GM23338 (cell line): ENCODE results near the gene BID. TPM values are rescaled to one million over a fixed set of nuclear protein-coding genes. Genes with fewer than 3 reads are reported as not detected.

ENCODE experiments used
- ATAC-seq: fragments of 200-7000 bp; cut with Tn5 transposase; 3 replicates; pipeline ENCODE4 v1.9.1; 2020
- DNase-seq: peaks from one replicate; pipeline ENCODE4 v3.0.0-alpha.2; 2015; ENCODE audit warnings: low spot score
- H2AFZ ChIP-seq: fragments of 200-600 bp; sonication (generic); 2 replicates; pipeline ENCODE4 v1.8.0; 2016; ENCODE audit warnings: antibody characterized with exemption, mild to moderate bottlenecking, moderate library complexity
- H3F3A ChIP-seq: fragments of 200-600 bp; sonication (generic); replicated peaks from 2 replicates; pipeline ENCODE4 v1.8.0; 2017; ENCODE audit warnings: antibody characterized with exemption, mixed run types, low read depth
- H3K27ac ChIP-seq: fragments of 200-600 bp; sonication (generic); 2 replicates; pipeline ENCODE4 v1.6.1; 2016; ENCODE audit warnings: low read depth
- H3K27me3 ChIP-seq: fragments of 200-600 bp; sonication (generic); 2 replicates; pipeline ENCODE4 v1.8.0; 2016; ENCODE audit warnings: mild to moderate bottlenecking, mixed run types, moderate library complexity; ENCODE audit not compliant: insufficient read depth
- H3K36me3 ChIP-seq: fragments of 200-600 bp; sonication (generic); 2 replicates; pipeline ENCODE4 v1.8.0; 2016; ENCODE audit warnings: mild to moderate bottlenecking; ENCODE audit not compliant: insufficient read depth
- H3K4me1 ChIP-seq: fragments of 200-600 bp; sonication (generic); 2 replicates; pipeline ENCODE4 v1.8.0; 2016; ENCODE audit warnings: mild to moderate bottlenecking, moderate library complexity; ENCODE audit not compliant: insufficient read depth
- H3K4me2 ChIP-seq: fragments of 200-600 bp; sonication (generic); 2 replicates; pipeline ENCODE4 v1.7.1; 2017; ENCODE audit warnings: mixed run types
- H3K4me3 ChIP-seq: fragments of 200-600 bp; sonication (generic); 2 replicates; pipeline ENCODE4 v1.6.1; 2016; ENCODE audit warnings: mixed run types
- H3K79me2 ChIP-seq: fragments of 200-600 bp; sonication (generic); replicated peaks from 2 replicates; pipeline ENCODE4 v1.8.0; 2017; ENCODE audit warnings: mild to moderate bottlenecking; ENCODE audit not compliant: insufficient read depth
- H3K9me2 ChIP-seq: fragments of 200-600 bp; sonication (generic); 2 replicates; pipeline ENCODE4 v1.8.0; 2017; ENCODE audit not compliant: insufficient read depth
- H4K20me1 ChIP-seq: fragments of 200-600 bp; sonication (generic); replicated peaks from 2 replicates; pipeline ENCODE4 v1.8.0; 2017; ENCODE audit warnings: mild to moderate bottlenecking; ENCODE audit not compliant: insufficient read depth
- H3K27ac Mint-ChIP-seq: 2 replicates; pipeline ENCODE4 v1.8.0; 2020; ENCODE audit warnings: inconsistent platforms, mild to moderate bottlenecking, moderate library complexity, mixed read lengths
- H3K27me3 Mint-ChIP-seq: 3 replicates; pipeline ENCODE4 v1.8.0; 2022; ENCODE audit warnings: low read depth, mild to moderate bottlenecking, moderate library complexity, mixed read lengths, inconsistent platforms; ENCODE audit not compliant: insufficient read depth, poor library complexity
- H3K36me3 Mint-ChIP-seq: 3 replicates; pipeline ENCODE4 v1.8.0; 2021; ENCODE audit warnings: low read depth, mild to moderate bottlenecking, inconsistent platforms, moderate library complexity, mixed read lengths
- H3K4me1 Mint-ChIP-seq: 3 replicates; pipeline ENCODE4 v1.8.0; 2020; ENCODE audit warnings: mild to moderate bottlenecking, inconsistent platforms, mixed read lengths
- H3K4me3 Mint-ChIP-seq: 3 replicates; pipeline ENCODE4 v1.8.0; 2021; ENCODE audit warnings: moderate library complexity, mild to moderate bottlenecking, inconsistent platforms, mixed read lengths
- H3K9me3 Mint-ChIP-seq: 3 replicates; pipeline ENCODE4 v1.8.0; 2020; ENCODE audit warnings: moderate library complexity, mild to moderate bottlenecking, inconsistent platforms, mixed read lengths
- CREB1 ChIP-seq: fragments of 250-450 bp; sonication (Bioruptor Pico); IDR thresholded peaks from 2 replicates; pipeline ENCODE4 v1.5.0; 2020; ENCODE audit warnings: low read depth, mild to moderate bottlenecking, moderate library complexity
- EZH2 ChIP-seq: fragments of 200-600 bp; sonication (generic); IDR thresholded peaks from one replicate; pipeline ENCODE4 v1.8.0; 2017; ENCODE audit warnings: antibody characterized with exemption, mild to moderate bottlenecking, low read depth; ENCODE audit not compliant: unreplicated experiment
- EZH2phosphoT487 ChIP-seq: fragments of 200-600 bp; sonication (generic); IDR thresholded peaks from one replicate; pipeline ENCODE4 v1.8.1; 2018; ENCODE audit warnings: antibody characterized with exemption; ENCODE audit not compliant: unreplicated experiment
- NANOG ChIP-seq: IDR thresholded peaks from 2 replicates; pipeline ENCODE4 v1.6.1; 2016; ENCODE audit warnings: antibody characterized with exemption, borderline replicate concordance
- POLR2AphosphoS5 ChIP-seq: IDR thresholded peaks from 2 replicates; pipeline ENCODE4 v1.6.1; 2016; ENCODE audit warnings: antibody characterized with exemption, low read depth
- STAT1 ChIP-seq: IDR thresholded peaks from one replicate; pipeline ENCODE4 v1.6.1; 2016; ENCODE audit warnings: antibody characterized with exemption; ENCODE audit not compliant: unreplicated experiment
- ZNF114 ChIP-seq: fragments of 250-450 bp; sonication (Bioruptor Pico); IDR thresholded peaks from 2 replicates; pipeline ENCODE4 v1.5.0; 2020; ENCODE audit warnings: mild to moderate bottlenecking, moderate library complexity
- ZNF331 ChIP-seq: fragments of 250-450 bp; sonication (Bioruptor Pico); IDR thresholded peaks from 2 replicates; pipeline ENCODE4 v1.5.0; 2020; ENCODE audit warnings: low read depth, mild to moderate bottlenecking, moderate library complexity
- polyA plus RNA-seq: library from polyadenylated mRNA; unstranded; fragments of >200 nt; fragmentation: Nextera tagmentation; extraction: Ambion mirVana; gene quantifications from 2 replicates; pipeline ENCODE4 v1.2.1, GENCODE V29; 2016
- total RNA-seq: library from RNA; depleted of rRNA; stranded (reverse); fragments of >200 nt; shearing (Covaris generic); gene quantifications from 2 replicates; pipeline ENCODE4 v1.2.3, GENCODE V29; 2014
- TF ChIP-seq, protein P1 (sequence below): fragments of 250-450 bp; sonication (Bioruptor Pico); IDR thresholded peaks from 2 replicates; pipeline ENCODE4 v1.5.0; 2020; ENCODE audit warnings: mild to moderate bottlenecking, moderate library complexity
- TF ChIP-seq, protein P2 (sequence below): IDR thresholded peaks from 2 replicates; pipeline ENCODE4 v1.6.1; 2016; ENCODE audit warnings: antibody characterized with exemption

Gene BID
- total and polyA plus RNA-seq, 2 experiments from 2014 or later = 65.1 to 125 TPM

DNA sequence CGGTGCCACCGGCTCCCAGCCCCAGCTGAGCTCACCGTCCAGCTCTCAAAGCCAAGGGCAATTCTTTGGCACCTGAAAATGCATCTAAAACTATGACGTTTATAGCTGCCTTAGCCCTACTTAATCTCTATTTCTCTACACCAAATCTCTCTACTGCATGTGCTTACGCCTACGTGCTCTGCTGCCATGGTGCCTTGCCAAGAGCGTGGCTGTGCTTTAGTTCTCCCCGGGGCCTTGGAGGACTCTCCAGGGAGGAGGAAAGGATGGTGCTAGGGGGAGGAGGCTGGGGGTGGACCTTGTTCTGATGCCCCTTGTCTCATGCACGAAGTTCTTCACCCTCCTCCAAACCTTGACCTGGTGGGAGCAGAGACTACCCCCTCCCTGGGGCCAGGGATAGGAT, 9.0 kb upstream of the BID start (continued):
- TF ChIP-seq CREB1 (CRISPR knock-in tag) = no peak
- TF ChIP-seq, protein P1, sequence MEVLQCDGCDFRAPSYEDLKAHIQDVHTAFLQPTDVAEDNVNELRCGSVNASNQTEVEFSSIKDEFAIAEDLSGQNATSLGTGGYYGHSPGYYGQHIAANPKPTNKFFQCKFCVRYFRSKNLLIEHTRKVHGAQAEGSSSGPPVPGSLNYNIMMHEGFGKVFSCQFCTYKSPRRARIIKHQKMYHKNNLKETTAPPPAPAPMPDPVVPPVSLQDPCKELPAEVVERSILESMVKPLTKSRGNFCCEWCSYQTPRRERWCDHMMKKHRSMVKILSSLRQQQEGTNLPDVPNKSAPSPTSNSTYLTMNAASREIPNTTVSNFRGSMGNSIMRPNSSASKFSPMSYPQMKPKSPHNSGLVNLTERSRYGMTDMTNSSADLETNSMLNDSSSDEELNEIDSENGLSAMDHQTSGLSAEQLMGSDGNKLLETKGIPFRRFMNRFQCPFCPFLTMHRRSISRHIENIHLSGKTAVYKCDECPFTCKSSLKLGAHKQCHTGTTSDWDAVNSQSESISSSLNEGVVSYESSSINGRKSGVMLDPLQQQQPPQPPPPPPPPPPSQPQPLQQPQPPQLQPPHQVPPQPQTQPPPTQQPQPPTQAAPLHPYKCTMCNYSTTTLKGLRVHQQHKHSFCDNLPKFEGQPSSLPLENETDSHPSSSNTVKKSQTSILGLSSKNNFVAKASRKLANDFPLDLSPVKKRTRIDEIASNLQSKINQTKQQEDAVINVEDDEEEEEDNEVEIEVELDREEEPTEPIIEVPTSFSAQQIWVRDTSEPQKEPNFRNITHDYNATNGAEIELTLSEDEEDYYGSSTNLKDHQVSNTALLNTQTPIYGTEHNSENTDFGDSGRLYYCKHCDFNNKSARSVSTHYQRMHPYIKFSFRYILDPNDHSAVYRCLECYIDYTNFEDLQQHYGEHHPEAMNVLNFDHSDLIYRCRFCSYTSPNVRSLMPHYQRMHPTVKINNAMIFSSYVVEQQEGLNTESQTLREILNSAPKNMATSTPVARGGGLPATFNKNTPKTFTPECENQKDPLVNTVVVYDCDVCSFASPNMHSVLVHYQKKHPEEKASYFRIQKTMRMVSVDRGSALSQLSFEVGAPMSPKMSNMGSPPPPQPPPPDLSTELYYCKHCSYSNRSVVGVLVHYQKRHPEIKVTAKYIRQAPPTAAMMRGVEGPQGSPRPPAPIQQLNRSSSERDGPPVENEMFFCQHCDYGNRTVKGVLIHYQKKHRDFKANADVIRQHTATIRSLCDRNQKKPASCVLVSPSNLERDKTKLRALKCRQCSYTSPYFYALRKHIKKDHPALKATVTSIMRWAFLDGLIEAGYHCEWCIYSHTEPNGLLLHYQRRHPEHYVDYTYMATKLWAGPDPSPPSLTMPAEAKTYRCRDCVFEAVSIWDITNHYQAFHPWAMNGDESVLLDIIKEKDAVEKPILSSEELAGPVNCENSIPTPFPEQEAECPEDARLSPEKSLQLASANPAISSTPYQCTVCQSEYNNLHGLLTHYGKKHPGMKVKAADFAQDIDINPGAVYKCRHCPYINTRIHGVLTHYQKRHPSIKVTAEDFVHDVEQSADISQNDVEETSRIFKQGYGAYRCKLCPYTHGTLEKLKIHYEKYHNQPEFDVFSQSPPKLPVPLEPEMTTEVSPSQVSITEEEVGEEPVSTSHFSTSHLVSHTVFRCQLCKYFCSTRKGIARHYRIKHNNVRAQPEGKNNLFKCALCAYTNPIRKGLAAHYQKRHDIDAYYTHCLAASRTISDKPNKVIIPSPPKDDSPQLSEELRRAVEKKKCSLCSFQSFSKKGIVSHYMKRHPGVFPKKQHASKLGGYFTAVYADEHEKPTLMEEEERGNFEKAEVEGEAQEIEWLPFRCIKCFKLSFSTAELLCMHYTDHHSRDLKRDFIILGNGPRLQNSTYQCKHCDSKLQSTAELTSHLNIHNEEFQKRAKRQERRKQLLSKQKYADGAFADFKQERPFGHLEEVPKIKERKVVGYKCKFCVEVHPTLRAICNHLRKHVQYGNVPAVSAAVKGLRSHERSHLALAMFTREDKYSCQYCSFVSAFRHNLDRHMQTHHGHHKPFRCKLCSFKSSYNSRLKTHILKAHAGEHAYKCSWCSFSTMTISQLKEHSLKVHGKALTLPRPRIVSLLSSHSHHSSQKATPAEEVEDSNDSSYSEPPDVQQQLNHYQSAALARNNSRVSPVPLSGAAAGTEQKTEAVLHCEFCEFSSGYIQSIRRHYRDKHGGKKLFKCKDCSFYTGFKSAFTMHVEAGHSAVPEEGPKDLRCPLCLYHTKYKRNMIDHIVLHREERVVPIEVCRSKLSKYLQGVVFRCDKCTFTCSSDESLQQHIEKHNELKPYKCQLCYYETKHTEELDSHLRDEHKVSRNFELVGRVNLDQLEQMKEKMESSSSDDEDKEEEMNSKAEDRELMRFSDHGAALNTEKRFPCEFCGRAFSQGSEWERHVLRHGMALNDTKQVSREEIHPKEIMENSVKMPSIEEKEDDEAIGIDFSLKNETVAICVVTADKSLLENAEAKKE (CRISPR knock-in tag) = no peak
- TF ChIP-seq, protein P2, sequence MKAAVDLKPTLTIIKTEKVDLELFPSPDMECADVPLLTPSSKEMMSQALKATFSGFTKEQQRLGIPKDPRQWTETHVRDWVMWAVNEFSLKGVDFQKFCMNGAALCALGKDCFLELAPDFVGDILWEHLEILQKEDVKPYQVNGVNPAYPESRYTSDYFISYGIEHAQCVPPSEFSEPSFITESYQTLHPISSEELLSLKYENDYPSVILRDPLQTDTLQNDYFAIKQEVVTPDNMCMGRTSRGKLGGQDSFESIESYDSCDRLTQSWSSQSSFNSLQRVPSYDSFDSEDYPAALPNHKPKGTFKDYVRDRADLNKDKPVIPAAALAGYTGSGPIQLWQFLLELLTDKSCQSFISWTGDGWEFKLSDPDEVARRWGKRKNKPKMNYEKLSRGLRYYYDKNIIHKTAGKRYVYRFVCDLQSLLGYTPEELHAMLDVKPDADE = no peak

DNA sequence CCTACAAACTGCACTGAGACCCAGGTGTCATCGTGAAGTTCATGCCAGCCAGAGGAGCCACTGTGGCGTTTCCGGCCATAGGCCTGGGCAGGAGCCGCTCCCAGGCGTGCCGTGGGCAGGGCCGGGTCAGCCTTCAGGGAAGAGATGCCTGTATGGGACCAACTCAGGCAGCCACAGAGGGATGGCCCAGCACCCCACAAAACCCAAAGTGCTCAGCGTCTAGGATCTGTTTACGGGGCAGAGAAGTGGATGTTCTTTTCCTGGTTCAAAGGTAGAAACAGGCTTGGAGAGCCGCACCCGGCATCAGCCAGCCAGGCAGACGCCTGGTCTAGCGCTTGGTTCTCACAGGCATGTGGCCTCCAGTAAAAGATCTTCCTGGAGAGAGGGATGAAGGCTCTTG, 8.4 kb upstream of the BID start:
- H3K4me3 ChIP-seq = no peak overlapping the region
- H3K4me2 ChIP-seq = no peak overlapping the region
- Mint-ChIP-seq H3K9me3 (peaks cover 4% of the 10 kb centered on the region; the same call in 1 of the 3 replicates), H3K36me3 (no peaks in the 10 kb centered on the region; the same call in 2 of the 3 replicates), H3K27me3 (peaks cover 14% of the 10 kb centered on the region), H3K4me1 (peaks cover 24% of the 10 kb centered on the region), H3K4me3 (no peak overlapping the region), H3K27ac (no peak overlapping the region)
- no peak overlapping the region for H2AFZ ChIP-seq
- H3F3A ChIP-seq = 0 out of 2 replicates have a peak, but pooled peaks cover 3% of the 10 kb centered on the region
- no peaks in the 10 kb centered on the region for H3K9me2 ChIP-seq
- DNase-seq (no peak), ATAC-seq (no peak)
- no peaks in the 10 kb centered on the region for H4K20me1 ChIP-seq
- no peaks in the 10 kb centered on the region; the same call in 1 of the 2 replicates for H3K4me1 ChIP-seq
- no peaks in the 10 kb centered on the region for H3K36me3 ChIP-seq
- H3K79me2 ChIP-seq = no peaks in the 10 kb centered on the region
- no peaks in the 10 kb centered on the region for H3K27me3 ChIP-seq
- no peak overlapping the region for H3K27ac ChIP-seq
- no peak for TF ChIP-seq ZNF114 (CRISPR knock-in tag)
- TF ChIP-seq EZH2 = no peak
- TF ChIP-seq CREB1 (CRISPR knock-in tag) = no peak
- no peak for TF ChIP-seq ZNF331 (CRISPR knock-in tag)
- no peak for TF ChIP-seq POLR2AphosphoS5
- TF ChIP-seq, protein P2 = no peak
- TF ChIP-seq EZH2phosphoT487 = no peak
- no peak for TF ChIP-seq NANOG
- TF ChIP-seq STAT1 = no peak
